Breast epithelium (tissue), 3 donors: ENCODE data around the gene MOCS1.

Source experiments
- POLR2A ChIP-seq: fragments of 450-650 bp; IDR thresholded peaks from one replicate; pipeline ENCODE4 v1.6.1; 2016; ENCODE audit warnings: antibody characterized with exemption, mild to moderate bottlenecking, moderate library complexity
- POLR2AphosphoS5 ChIP-seq, 3 donors: sonication (generic); formaldehyde crosslinking; IDR thresholded peaks; one replicate each; pipeline ENCODE4 v1.6.1; 2017; ENCODE audit warnings: antibody characterized with exemption in 3 of 3
- TF ChIP-seq, protein P1 (sequence below), 3 donors: fragments of 450-650 bp; IDR thresholded peaks; one replicate each; pipeline ENCODE4 v1.5.1; 2016 to 2017; ENCODE audit warnings: antibody characterized with exemption in 3 of 3, mild to moderate bottlenecking in 3 of 3, moderate library complexity in 3 of 3

DNA sequence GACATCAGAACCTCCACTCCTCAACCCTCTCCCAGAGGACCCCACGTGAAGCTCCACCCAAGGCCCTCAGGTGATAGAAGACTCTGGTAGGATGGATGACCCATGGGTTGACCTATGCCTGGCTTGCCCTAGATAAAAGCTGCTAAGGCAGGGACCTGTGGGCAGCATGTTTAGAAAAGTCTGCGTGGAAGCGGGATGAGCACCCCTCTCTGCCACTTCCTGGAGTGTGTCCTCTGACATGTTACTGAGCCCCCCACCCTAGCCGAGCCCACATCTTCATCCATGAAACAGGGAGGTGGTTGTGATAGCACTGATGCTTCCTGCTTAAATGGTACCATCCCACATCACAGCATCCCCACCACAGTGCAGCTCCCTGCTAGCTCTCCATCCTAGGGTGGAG is 21.8 kb downstream of the MOCS1 start:
- TF ChIP-seq POLR2A: no peak
- TF ChIP-seq POLR2AphosphoS5 (IDR thresholded peaks at IDR 0.05): no peak
- TF ChIP-seq, protein P1, sequence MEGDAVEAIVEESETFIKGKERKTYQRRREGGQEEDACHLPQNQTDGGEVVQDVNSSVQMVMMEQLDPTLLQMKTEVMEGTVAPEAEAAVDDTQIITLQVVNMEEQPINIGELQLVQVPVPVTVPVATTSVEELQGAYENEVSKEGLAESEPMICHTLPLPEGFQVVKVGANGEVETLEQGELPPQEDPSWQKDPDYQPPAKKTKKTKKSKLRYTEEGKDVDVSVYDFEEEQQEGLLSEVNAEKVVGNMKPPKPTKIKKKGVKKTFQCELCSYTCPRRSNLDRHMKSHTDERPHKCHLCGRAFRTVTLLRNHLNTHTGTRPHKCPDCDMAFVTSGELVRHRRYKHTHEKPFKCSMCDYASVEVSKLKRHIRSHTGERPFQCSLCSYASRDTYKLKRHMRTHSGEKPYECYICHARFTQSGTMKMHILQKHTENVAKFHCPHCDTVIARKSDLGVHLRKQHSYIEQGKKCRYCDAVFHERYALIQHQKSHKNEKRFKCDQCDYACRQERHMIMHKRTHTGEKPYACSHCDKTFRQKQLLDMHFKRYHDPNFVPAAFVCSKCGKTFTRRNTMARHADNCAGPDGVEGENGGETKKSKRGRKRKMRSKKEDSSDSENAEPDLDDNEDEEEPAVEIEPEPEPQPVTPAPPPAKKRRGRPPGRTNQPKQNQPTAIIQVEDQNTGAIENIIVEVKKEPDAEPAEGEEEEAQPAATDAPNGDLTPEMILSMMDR (IDR thresholded peaks at IDR 0.05): no peak
